ELR (cell line): Measurements from ENCODE around the gene POU3F3.

Experiments used
- DNase-seq: peaks from one replicate; pipeline ENCODE4 v3.0.0-alpha.2; 2015; ENCODE audit warnings: low read depth

The POU3F3 gene

GRCh38 chr2:104861351-104862057 is 7.6 kb downstream of the POU3F3 start:
- DNase-seq: no peak

- no peak for DNase-seq
Observed at GRCh38 chr2:104862058-104862941, 8.4 kb downstream of the POU3F3 start.

- no peak for DNase-seq
Observed at GRCh38 chr2:104863146-104863467, 9.2 kb downstream of the POU3F3 start.

- no peak for DNase-seq
Observed at GRCh38 chr2:104863468-104864279, 9.8 kb downstream of the POU3F3 start.

- no peak for DNase-seq
Observed at GRCh38 chr2:104864280-104865095, 10.6 kb downstream of the POU3F3 start.

GRCh38 chr2:104865096-104865470 is 11.2 kb downstream of the POU3F3 start:
- no peak for DNase-seq

GRCh38 chr2:104866122-104866864 is 12.4 kb downstream of the POU3F3 start:
- no peak for DNase-seq

GRCh38 chr2:104866883-104867812 is 13.2 kb downstream of the POU3F3 start:
- no peak for DNase-seq

- DNase-seq: no peak
Observed at GRCh38 chr2:104867813-104868504, 14.0 kb downstream of the POU3F3 start.

GRCh38 chr2:104868505-104868866 is 14.6 kb downstream of the POU3F3 start:
- DNase-seq: no peak

GRCh38 chr2:104870100-104870975 is 16.4 kb downstream of the POU3F3 start:
- no peak for DNase-seq

GRCh38 chr2:104871649-104871971 is 17.7 kb downstream of the POU3F3 start:
- DNase-seq: no peak

- DNase-seq: no peak
Observed at GRCh38 chr2:104871972-104872865, 18.3 kb downstream of the POU3F3 start.

- DNase-seq: peak; percentile 49
Observed at GRCh38 chr2:104872866-104873688, 19.2 kb downstream of the POU3F3 start.

- DNase-seq: no peak
Observed at GRCh38 chr2:104873689-104874054, 19.8 kb downstream of the POU3F3 start.

GRCh38 chr2:104874230-104874629 is 20.3 kb downstream of the POU3F3 start:
- DNase-seq: no peak

GRCh38 chr2:104875262-104875661 is 21.3 kb downstream of the POU3F3 start:
- no peak for DNase-seq
